Measurements from ENCODE around the gene HHLA2.

Gene HHLA2

DNA sequence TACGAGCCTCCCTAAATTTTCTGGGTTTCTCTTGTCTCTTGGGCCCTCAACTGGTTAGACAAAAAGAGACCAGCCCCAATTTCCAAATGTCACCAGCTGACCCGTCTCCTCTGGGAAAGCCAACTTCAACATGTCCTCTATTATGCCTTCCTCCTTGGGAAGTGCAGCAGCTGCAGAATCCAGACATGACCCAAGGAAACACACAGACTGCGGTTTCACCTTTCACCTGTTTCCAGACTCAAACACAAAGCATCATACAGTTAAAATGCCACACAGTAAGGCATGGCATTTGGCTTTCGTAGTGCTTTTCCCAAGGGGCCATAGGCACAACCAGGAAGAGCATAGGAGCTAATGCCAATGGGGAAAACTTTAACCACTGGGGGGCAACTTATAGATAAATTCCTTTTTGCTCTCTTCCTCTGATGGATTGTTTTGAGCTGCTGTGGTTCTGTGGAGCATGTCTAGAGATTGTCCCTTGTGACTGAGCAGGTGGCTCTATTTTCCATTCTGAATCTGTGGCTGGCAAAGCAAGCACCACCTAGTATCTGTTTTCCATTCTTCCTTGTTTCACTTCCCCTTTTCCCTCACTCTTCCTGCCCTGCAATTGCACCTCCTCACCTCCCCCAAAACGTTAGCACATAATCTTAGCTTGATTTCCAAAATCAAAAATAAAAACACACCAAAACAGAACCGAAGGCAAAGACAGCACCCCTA, 49.3 kb downstream of the HHLA2 start:
- TF ChIP-seq, protein P1, sequence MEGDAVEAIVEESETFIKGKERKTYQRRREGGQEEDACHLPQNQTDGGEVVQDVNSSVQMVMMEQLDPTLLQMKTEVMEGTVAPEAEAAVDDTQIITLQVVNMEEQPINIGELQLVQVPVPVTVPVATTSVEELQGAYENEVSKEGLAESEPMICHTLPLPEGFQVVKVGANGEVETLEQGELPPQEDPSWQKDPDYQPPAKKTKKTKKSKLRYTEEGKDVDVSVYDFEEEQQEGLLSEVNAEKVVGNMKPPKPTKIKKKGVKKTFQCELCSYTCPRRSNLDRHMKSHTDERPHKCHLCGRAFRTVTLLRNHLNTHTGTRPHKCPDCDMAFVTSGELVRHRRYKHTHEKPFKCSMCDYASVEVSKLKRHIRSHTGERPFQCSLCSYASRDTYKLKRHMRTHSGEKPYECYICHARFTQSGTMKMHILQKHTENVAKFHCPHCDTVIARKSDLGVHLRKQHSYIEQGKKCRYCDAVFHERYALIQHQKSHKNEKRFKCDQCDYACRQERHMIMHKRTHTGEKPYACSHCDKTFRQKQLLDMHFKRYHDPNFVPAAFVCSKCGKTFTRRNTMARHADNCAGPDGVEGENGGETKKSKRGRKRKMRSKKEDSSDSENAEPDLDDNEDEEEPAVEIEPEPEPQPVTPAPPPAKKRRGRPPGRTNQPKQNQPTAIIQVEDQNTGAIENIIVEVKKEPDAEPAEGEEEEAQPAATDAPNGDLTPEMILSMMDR (IDR thresholded peaks at IDR 0.05; ENCODE audit: extremely low read depth, missing control alignments) = no peak
- DNase-seq (ENCODE audit: low spot score) = no peak

DNA sequence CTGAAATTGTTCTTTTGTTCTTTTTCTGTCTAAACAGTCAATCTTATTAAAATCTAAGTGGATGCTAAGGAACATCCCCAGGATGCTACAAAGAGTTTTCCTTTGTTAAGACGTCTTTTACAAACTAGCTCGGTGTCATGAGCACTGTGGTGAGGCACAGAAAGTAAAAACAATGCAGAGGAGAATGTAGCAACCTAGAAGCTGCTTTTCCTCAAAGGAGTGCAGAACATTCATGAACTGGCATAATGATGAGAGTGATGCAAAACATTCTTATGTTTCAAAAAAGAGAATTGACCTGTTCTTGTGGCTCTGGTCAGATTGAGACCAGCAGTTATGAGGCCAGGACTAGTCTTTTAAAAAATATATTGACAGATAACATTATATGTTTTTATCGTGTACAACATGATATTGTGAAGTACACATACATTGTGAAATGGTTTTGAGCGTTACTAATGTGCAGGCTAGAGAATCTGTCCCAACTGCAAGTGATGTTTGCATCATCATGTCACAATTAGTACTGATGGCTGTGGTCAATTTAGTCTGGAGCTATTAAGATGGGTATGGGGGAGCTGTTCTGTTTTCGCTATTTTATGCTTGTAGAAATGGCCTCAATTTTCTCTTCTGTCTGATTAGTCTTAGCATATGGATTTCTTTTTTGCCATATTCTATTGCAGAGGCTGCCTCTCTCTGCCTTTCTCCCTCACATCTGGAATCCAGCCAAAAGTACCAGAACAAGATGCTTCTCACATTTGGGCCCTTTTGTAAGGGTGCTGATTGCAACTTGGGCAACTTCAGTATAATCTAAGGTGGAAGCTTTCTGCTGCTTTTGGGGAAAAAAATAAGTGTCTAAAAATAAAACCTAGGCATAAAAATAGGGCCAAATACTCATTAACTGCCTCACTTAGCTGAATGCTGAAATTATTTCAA, 50.2 kb downstream of the HHLA2 start:
- TF ChIP-seq, protein P1 (IDR thresholded peaks at IDR 0.05; ENCODE audit: extremely low read depth, missing control alignments) = no peak
- DNase-seq (ENCODE audit: low spot score) = no peak

DNA sequence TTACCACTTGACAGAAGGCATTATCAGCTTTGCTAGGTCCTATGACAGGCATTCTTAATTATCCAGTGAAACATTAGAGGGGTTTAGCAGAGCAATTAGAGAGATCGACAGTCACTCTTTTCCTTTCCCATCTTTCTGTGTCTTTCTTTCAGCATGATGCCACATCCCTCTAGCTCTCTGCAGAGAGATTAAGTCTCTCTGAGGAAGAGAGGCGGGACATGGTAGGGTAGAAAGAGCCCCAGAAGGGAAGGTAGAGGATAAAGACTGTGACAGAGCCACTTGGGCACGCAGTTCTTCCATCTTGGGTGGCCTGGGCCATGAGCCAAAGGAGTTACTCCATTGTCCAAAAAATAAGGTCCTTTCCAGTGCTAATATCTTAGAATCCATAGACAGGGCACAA, 55.8 kb downstream of the HHLA2 start:
- DNase-seq (ENCODE audit: low spot score) = no peak
- TF ChIP-seq, protein P1 (IDR thresholded peaks at IDR 0.05; ENCODE audit: extremely low read depth, missing control alignments) = no peak

DNA sequence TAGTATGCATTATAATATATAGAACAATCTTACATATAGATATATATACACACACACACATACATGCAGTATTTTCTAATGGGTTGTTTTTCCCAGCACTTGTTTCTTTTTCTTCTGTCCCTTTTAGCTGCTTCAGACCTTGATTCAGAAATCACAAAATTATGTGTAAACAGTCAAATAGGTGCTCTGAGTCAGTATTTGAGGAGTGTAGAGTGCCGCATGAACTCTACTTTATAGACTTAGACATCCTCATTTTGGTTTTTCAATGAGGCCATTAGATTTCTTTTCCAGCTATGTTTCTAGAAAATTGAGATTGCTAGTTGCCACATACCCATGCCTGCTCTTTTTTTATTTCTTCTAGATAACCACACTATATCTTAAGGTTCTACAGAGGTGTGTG, 58.2 kb downstream of the HHLA2 start:
- TF ChIP-seq, protein P1 (IDR thresholded peaks at IDR 0.05; ENCODE audit: extremely low read depth, missing control alignments) = no peak
- no peak for DNase-seq (ENCODE audit: low spot score)

DNA sequence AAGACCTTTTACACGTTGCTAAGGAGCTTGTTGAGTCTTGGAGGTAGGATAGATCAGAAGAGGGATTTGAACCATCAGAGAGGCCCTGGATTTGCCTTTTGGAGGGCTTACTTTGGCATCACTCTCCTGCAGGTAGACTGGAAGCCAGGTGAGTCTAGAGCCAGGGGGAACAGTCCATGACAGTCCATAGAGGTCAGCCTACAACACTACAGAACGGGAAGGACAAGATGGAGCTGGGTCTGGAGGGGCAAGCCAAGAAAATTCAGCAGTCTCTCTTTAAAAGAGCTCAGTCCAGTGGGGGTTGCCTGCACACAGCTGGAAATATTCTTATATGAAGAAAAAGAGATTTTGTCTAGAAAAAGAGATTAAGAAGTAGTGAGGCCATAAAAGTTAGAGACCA, 60.7 kb downstream of the HHLA2 start:
- TF ChIP-seq, protein P1 (IDR thresholded peaks at IDR 0.05; ENCODE audit: extremely low read depth, missing control alignments) = no peak
- DNase-seq (ENCODE audit: low spot score) = no peak

GRCh38 chr3:108359011-108359410, 62.7 kb downstream of the HHLA2 start:
- TF ChIP-seq, protein P1 (IDR thresholded peaks at IDR 0.05; ENCODE audit: extremely low read depth, missing control alignments) = no peak
- DNase-seq (ENCODE audit: low spot score) = no peak

DNA sequence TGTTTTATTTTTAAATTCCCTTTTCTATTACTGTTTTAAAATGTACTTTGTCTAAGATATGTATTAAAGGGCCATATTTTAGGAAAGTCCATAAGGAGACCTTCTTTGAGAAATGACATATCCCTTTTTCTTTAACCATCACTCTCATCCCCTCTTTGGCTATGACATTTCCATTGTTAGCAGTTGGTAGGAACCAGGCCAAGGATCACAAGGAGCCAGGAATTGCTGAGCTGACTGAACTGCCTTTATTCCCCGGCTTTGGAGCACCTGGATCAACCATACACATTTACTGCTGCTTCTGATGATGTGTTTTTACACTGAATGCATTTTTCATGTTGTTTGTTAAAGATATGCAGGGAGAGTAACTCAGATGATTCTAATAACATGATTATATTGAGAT, 79.7 kb downstream of the HHLA2 start:
- TF ChIP-seq, protein P1 (IDR thresholded peaks at IDR 0.05; ENCODE audit: extremely low read depth, missing control alignments) = no peak

More for the DNA sequence above, 79.7 kb downstream of the HHLA2 start:
- DNase-seq (ENCODE audit: low spot score) = no peak

Data from GM20000 (cell line).